GM23338 (cell line): ENCODE results near the gene CRX. TPM values are rescaled to one million over a fixed set of nuclear protein-coding genes. Genes with fewer than 3 reads are reported as not detected.

Experiments
- ATAC-seq: fragments of 200-7000 bp; cut with Tn5 transposase; 3 replicates; pipeline ENCODE4 v1.9.1; 2020
- DNase-seq: peaks from one replicate; pipeline ENCODE4 v3.0.0-alpha.2; 2015; ENCODE audit warnings: low spot score
- H2AFZ ChIP-seq: fragments of 200-600 bp; sonication (generic); 2 replicates; pipeline ENCODE4 v1.8.0; 2016; ENCODE audit warnings: antibody characterized with exemption, mild to moderate bottlenecking, moderate library complexity
- H3F3A ChIP-seq: fragments of 200-600 bp; sonication (generic); replicated peaks from 2 replicates; pipeline ENCODE4 v1.8.0; 2017; ENCODE audit warnings: antibody characterized with exemption, mixed run types, low read depth
- H3K27ac ChIP-seq: fragments of 200-600 bp; sonication (generic); 2 replicates; pipeline ENCODE4 v1.6.1; 2016; ENCODE audit warnings: low read depth
- H3K27me3 ChIP-seq: fragments of 200-600 bp; sonication (generic); 2 replicates; pipeline ENCODE4 v1.8.0; 2016; ENCODE audit warnings: mild to moderate bottlenecking, mixed run types, moderate library complexity; ENCODE audit not compliant: insufficient read depth
- H3K36me3 ChIP-seq: fragments of 200-600 bp; sonication (generic); 2 replicates; pipeline ENCODE4 v1.8.0; 2016; ENCODE audit warnings: mild to moderate bottlenecking; ENCODE audit not compliant: insufficient read depth
- H3K4me1 ChIP-seq: fragments of 200-600 bp; sonication (generic); 2 replicates; pipeline ENCODE4 v1.8.0; 2016; ENCODE audit warnings: mild to moderate bottlenecking, moderate library complexity; ENCODE audit not compliant: insufficient read depth
- H3K4me2 ChIP-seq: fragments of 200-600 bp; sonication (generic); 2 replicates; pipeline ENCODE4 v1.7.1; 2017; ENCODE audit warnings: mixed run types
- H3K4me3 ChIP-seq: fragments of 200-600 bp; sonication (generic); 2 replicates; pipeline ENCODE4 v1.6.1; 2016; ENCODE audit warnings: mixed run types
- H3K79me2 ChIP-seq: fragments of 200-600 bp; sonication (generic); replicated peaks from 2 replicates; pipeline ENCODE4 v1.8.0; 2017; ENCODE audit warnings: mild to moderate bottlenecking; ENCODE audit not compliant: insufficient read depth
- H3K9me2 ChIP-seq: fragments of 200-600 bp; sonication (generic); 2 replicates; pipeline ENCODE4 v1.8.0; 2017; ENCODE audit not compliant: insufficient read depth
- H4K20me1 ChIP-seq: fragments of 200-600 bp; sonication (generic); replicated peaks from 2 replicates; pipeline ENCODE4 v1.8.0; 2017; ENCODE audit warnings: mild to moderate bottlenecking; ENCODE audit not compliant: insufficient read depth
- H3K27ac Mint-ChIP-seq: 2 replicates; pipeline ENCODE4 v1.8.0; 2020; ENCODE audit warnings: inconsistent platforms, mild to moderate bottlenecking, moderate library complexity, mixed read lengths
- H3K27me3 Mint-ChIP-seq: 3 replicates; pipeline ENCODE4 v1.8.0; 2022; ENCODE audit warnings: low read depth, mild to moderate bottlenecking, moderate library complexity, mixed read lengths, inconsistent platforms; ENCODE audit not compliant: insufficient read depth, poor library complexity
- H3K36me3 Mint-ChIP-seq: 3 replicates; pipeline ENCODE4 v1.8.0; 2021; ENCODE audit warnings: low read depth, mild to moderate bottlenecking, inconsistent platforms, moderate library complexity, mixed read lengths
- H3K4me1 Mint-ChIP-seq: 3 replicates; pipeline ENCODE4 v1.8.0; 2020; ENCODE audit warnings: mild to moderate bottlenecking, inconsistent platforms, mixed read lengths
- H3K4me3 Mint-ChIP-seq: 3 replicates; pipeline ENCODE4 v1.8.0; 2021; ENCODE audit warnings: moderate library complexity, mild to moderate bottlenecking, inconsistent platforms, mixed read lengths
- H3K9me3 Mint-ChIP-seq: 3 replicates; pipeline ENCODE4 v1.8.0; 2020; ENCODE audit warnings: moderate library complexity, mild to moderate bottlenecking, inconsistent platforms, mixed read lengths
- CREB1 ChIP-seq: fragments of 250-450 bp; sonication (Bioruptor Pico); IDR thresholded peaks from 2 replicates; pipeline ENCODE4 v1.5.0; 2020; ENCODE audit warnings: low read depth, mild to moderate bottlenecking, moderate library complexity
- CTCF ChIP-seq, 2 experiments: fragments of 200-600 bp in 1 of 2; sonication (generic) in 1 of 2; conservative IDR thresholded peaks; 2 replicates each; pipeline versions ENCODE4 v1.5.1 to v1.6.1; 2016 to 2017; ENCODE audit warnings: antibody characterized with exemption in 2 of 2, low read depth in 2 of 2, mild to moderate bottlenecking in 2 of 2, moderate library complexity in 1 of 2
- EZH2 ChIP-seq: fragments of 200-600 bp; sonication (generic); IDR thresholded peaks from one replicate; pipeline ENCODE4 v1.8.0; 2017; ENCODE audit warnings: antibody characterized with exemption, mild to moderate bottlenecking, low read depth; ENCODE audit not compliant: unreplicated experiment
- EZH2phosphoT487 ChIP-seq: fragments of 200-600 bp; sonication (generic); IDR thresholded peaks from one replicate; pipeline ENCODE4 v1.8.1; 2018; ENCODE audit warnings: antibody characterized with exemption; ENCODE audit not compliant: unreplicated experiment
- JUNB ChIP-seq: IDR thresholded peaks from one replicate; pipeline ENCODE4 v1.6.1; 2016; ENCODE audit warnings: antibody characterized with exemption; ENCODE audit not compliant: unreplicated experiment
- NANOG ChIP-seq: IDR thresholded peaks from 2 replicates; pipeline ENCODE4 v1.6.1; 2016; ENCODE audit warnings: antibody characterized with exemption, borderline replicate concordance
- STAT1 ChIP-seq: IDR thresholded peaks from one replicate; pipeline ENCODE4 v1.6.1; 2016; ENCODE audit warnings: antibody characterized with exemption; ENCODE audit not compliant: unreplicated experiment
- ZNF114 ChIP-seq: fragments of 250-450 bp; sonication (Bioruptor Pico); IDR thresholded peaks from 2 replicates; pipeline ENCODE4 v1.5.0; 2020; ENCODE audit warnings: mild to moderate bottlenecking, moderate library complexity
- ZNF462 ChIP-seq: fragments of 250-450 bp; sonication (Bioruptor Pico); IDR thresholded peaks from 2 replicates; pipeline ENCODE4 v1.5.0; 2020; ENCODE audit warnings: mild to moderate bottlenecking, moderate library complexity
- polyA plus RNA-seq: library from polyadenylated mRNA; unstranded; fragments of >200 nt; fragmentation: Nextera tagmentation; extraction: Ambion mirVana; gene quantifications from 2 replicates; pipeline ENCODE4 v1.2.1, GENCODE V29; 2016
- total RNA-seq: library from RNA; depleted of rRNA; stranded (reverse); fragments of >200 nt; shearing (Covaris generic); gene quantifications from 2 replicates; pipeline ENCODE4 v1.2.3, GENCODE V29; 2014

CRX gene
- total and polyA plus RNA-seq, 2 experiments from 2014 or later: 0.15 TPM; not detected in 1

DNA sequence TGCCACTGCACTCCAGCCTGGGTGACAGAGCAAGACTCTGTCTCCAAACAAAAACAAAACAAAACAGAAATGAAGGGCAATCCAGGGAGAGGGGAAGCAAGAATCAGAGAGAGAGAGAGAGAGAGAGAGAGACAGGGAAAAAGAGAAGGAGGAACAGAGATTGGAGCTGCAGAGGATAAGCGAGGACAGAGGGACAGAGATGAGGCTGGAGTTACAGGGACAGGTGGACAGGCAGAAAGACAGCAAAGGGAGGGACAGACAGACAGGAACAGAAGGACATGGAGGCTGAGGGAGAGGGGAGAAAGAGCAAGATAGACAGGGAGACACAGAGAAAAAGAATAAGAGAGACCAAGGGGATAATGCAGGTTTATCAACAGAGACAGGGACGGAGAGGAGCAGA is 1.3 kb upstream of the CRX start:
- H3K27ac ChIP-seq: no peak overlapping the region
- no peaks in the 10 kb centered on the region for H3K36me3 ChIP-seq
- no peak overlapping the region for H3K4me3 ChIP-seq
- no peaks in the 10 kb centered on the region for H3K27me3 ChIP-seq
- DNase-seq (no peak), ATAC-seq (no peak)
- peak overlapping the region; percentile 91 for H2AFZ ChIP-seq
- Mint-ChIP-seq H3K27me3 (peaks cover 17% of the 10 kb centered on the region), H3K4me3 (no peak overlapping the region), H3K9me3 (no peaks in the 10 kb centered on the region; the same call in 1 of the 3 replicates), H3K27ac (no peak overlapping the region), H3K4me1 (peaks cover 28% of the 10 kb centered on the region), H3K36me3 (no peaks in the 10 kb centered on the region; the same call in 2 of the 3 replicates)
- peaks cover 12% of the 10 kb centered on the region for H3K4me1 ChIP-seq
- H4K20me1 ChIP-seq: no peaks in the 10 kb centered on the region
- no peaks in the 10 kb centered on the region for H3F3A ChIP-seq
- no peaks in the 10 kb centered on the region for H3K9me2 ChIP-seq
- H3K79me2 ChIP-seq: no peaks in the 10 kb centered on the region
- H3K4me2 ChIP-seq: no peak overlapping the region
- TF ChIP-seq EZH2 (no peak), ZNF114 (CRISPR knock-in tag) (no peak)

GRCh38 chr19:47824396-47824795 is 2.7 kb downstream of the CRX start:
- H3K27ac Mint-ChIP-seq: no peak overlapping the region
- peak; percentile 54 for DNase-seq
- H3K27me3 ChIP-seq: no peaks in the 10 kb centered on the region
- no peak overlapping the region for H2AFZ ChIP-seq
- peaks cover 34% of the 10 kb centered on the region for H3K4me1 Mint-ChIP-seq
- TF ChIP-seq EZH2phosphoT487: no peak
- TF ChIP-seq EZH2: no peak
- peak; percentile 22 to 63; a peak in 3 of 4 replicates for TF ChIP-seq CTCF (conservative IDR thresholded peaks at IDR 0.05; ENCODE audit: low read depth in 2 of 2)
- no peak overlapping the region for H3K27ac ChIP-seq
- no peaks in the 10 kb centered on the region for H3K79me2 ChIP-seq
- H3K4me1 ChIP-seq: peaks cover 10% of the 10 kb centered on the region
- no peaks in the 10 kb centered on the region; the same call in 1 of the 3 replicates for H3K9me3 Mint-ChIP-seq
- H3K36me3 Mint-ChIP-seq: no peaks in the 10 kb centered on the region; the same call in 2 of the 3 replicates
- peak; percentile 47 for ATAC-seq
- H3F3A ChIP-seq: no peaks in the 10 kb centered on the region
- H3K4me3 Mint-ChIP-seq: no peak overlapping the region
- H4K20me1 ChIP-seq: no peaks in the 10 kb centered on the region
- no peaks in the 10 kb centered on the region for H3K9me2 ChIP-seq
- H3K27me3 Mint-ChIP-seq: peaks cover 17% of the 10 kb centered on the region
- H3K36me3 ChIP-seq: no peaks in the 10 kb centered on the region
- no peak overlapping the region for H3K4me3 ChIP-seq
- H3K4me2 ChIP-seq: no peak overlapping the region

DNA sequence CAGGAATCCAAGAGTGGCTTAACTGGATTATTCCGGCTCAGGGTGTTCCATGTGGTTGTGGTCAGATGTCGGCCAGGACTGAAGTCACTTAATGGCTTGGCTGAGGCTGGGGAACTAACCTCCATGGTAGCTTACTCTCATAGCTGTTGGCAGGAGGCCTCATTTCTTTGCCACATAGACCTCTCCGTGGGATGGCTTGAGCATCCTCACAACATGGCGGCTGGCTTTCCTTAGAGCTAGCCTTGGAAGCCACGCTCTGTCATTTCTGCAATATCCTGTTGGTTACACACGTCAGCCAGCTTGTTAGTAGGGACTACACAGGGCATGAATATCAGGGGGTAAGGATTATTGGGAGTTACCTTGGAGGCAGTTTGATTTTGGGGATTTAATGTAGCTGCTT is 5.1 kb downstream of the CRX start:
- Histone ChIP-seq H3K4me2 (no peak overlapping the region), H3K79me2 (no peaks in the 10 kb centered on the region), H3K4me1 (no peaks in the 10 kb centered on the region; the same call in 1 of the 2 replicates), H3K9me2 (no peaks in the 10 kb centered on the region), H4K20me1 (no peaks in the 10 kb centered on the region), H3K4me3 (no peak overlapping the region), H2AFZ (no peak overlapping the region), H3K36me3 (no peaks in the 10 kb centered on the region), H3F3A (0 out of 2 replicates have a peak, but pooled peaks cover 2% of the 10 kb centered on the region), H3K27me3 (no peaks in the 10 kb centered on the region), H3K27ac (no peak overlapping the region)
- ATAC-seq (no peak), DNase-seq (no peak)
- Mint-ChIP-seq H3K9me3 (no peaks in the 10 kb centered on the region; the same call in 2 of the 3 replicates), H3K4me1 (peaks cover 14% of the 10 kb centered on the region), H3K36me3 (no peaks in the 10 kb centered on the region), H3K27ac (no peak overlapping the region), H3K27me3 (peaks cover 7% of the 10 kb centered on the region), H3K4me3 (no peak overlapping the region)
- no peak for TF ChIP-seq NANOG
- TF ChIP-seq ZNF462 (CRISPR knock-in tag): no peak
- no peak for TF ChIP-seq STAT1
- no peak for TF ChIP-seq ZNF114 (CRISPR knock-in tag)
- TF ChIP-seq CREB1: no peak
- no peak for TF ChIP-seq JUNB
- TF ChIP-seq EZH2phosphoT487: no peak
